ENCODE measurements around the gene BRWD1. TPM values are rescaled to one million over a fixed set of nuclear protein-coding genes. Genes with fewer than 3 reads are reported as not detected.

Gene BRWD1
- 10 to 100 TPM; 24.5 to 32.0 TPM for total RNA-seq
- long read RNA-seq, full-length matches to known transcripts = 32 of 49 reads
- long read RNA-seq, partial matches to known transcripts = 12 of 49 reads
- long read RNA-seq, other reads (novel, unspliced or antisense) = 5 of 49 reads

DNA sequence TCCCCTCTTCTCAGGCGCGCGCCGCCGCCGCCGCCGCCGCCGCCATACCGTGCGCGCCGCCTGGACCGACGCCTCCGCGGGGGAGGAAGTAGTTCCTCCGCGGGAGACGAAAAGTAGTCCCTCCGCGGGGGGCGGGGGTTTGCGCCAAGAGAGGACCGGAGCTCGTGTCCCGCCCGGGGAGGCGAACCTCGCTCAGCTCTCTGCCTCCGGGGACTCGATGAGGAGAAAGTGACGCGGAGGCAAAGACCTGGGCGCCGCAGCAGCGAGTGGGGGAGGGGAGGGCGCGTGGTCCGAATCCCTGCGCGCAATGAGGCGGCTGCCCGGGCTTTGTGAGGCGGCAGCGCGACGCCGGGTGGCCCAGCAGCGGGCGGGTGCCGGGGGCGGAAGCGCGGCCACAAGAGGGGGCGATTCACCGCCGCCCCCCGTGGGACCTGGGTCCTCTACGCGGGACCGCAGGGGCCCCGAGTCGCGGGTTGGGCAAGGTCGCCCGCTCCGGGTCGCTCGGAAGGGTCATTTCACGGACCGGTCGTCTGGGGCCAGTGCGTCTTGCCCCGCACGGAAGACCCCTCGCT, at the start of gene BRWD1:
Gene BRWD1, minus strand, starts transcription at position 62 of the 572 bp plus-strand sequence. CDS start 141 bp downstream, outside the sequence.
- intact Hi-C loops (cut with DNase I) = loop anchor here (2.0 to 10.0 kb wide), 4 partner anchors 34 to 131 kb away; partner anchors contain the start of genes HMGN1 (in 1 of the 2) and LCA5L (in 1 of the 2)
- DNase-seq (peak; percentile 89), ATAC-seq (peak; percentile 84)

DNA sequence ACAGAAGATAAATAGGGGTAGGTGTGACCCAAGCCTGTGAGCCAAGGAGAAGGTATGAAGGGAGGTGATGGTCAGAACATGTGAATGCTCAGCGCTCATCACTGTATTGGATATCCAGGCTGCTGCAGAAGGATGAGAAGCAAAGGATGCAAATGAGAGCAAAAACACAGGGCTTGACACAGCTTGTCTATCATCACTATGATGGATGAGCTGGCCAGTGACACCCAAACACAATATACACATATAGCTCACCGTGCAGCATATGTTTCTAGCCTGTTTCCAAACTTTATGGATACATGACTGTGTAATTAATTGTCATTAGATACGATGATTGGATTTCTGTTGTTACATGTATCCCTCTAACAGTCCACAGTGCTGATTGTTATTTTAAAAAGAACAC, 49.3 kb upstream of the BRWD1 start:
- intact Hi-C loops (cut with DNase I) = no loop called here
- ATAC-seq (no peak), DNase-seq (no peak)

DNA sequence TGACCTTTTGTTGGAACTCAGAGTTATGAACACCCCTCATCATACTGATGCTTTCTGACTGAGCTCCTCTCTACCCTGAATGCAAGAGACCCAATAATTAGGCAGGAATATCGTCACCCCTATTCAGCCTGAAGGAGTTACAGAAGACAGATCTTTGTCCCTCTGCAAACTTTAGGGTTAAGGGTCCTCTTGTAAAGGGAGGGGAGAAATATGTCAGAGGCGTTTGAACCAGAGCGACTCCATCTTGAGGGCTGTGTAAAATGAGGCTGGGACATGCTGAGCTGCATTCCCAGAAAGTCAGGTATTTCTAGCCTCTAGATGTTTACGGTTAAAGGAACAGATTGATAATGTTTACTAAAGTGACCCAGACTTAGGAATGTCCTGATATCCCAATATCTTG, 46.0 kb upstream of the BRWD1 start:
- no peak for ATAC-seq
- no peak for DNase-seq
- intact Hi-C loops (cut with DNase I) = no loop called here

- intact Hi-C loops (cut with DNase I) = no loop called here
- DNase-seq (no peak), ATAC-seq (no peak)
Observed at GRCh38 chr21:39353295-39353694, 39.9 kb upstream of the BRWD1 start.

- ATAC-seq = no peak
- intact Hi-C loops (cut with DNase I) = no loop called here
Observed at GRCh38 chr21:39350094-39351005, 36.9 kb upstream of the BRWD1 start.

DNA sequence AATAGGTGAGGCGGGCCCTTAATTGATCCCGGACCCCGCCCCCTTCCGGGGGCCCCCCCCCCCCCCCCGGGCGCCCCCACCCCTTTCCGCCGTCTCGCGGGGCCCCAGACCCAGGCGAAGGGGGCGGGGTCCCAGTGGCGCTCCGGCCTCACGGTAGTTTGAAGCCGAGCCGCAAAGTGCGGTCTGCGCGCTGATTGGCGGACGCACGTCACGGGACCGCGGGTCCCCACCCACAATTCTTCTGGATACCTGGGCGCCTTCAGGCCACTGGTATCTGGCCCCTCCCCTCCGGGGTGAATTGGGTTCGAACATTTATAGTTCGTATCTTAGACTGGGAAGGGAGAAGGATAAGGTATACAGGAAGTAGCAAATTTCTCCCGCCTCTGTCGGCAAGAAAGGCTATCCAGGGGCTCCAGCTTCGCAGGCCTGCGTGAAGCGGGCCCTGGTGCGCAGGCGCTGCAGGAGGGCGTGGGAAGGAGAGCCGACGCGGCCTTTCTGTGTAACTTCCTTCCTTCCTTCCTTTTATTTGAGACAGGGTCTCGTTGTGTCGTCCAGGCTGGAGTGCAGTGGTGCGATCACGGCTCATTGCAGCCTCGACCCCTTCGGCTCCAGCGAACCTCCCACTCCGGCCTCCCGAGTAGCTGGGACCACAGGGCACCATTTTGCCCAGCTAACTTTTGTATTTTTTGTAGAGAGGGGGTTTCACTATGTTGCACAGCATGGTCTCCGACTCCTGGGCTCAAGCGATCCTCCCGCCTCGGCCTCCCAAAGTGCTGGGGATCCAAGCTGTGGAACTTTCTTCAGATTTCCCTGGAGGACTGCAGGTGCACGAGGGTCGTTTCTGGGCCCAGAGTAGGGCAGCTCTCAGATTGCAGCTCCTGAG, 36.0 kb upstream of the BRWD1 start:
- ATAC-seq (peak; percentile 96 to 97), DNase-seq (peak; percentile 97)
- intact Hi-C loops (cut with DNase I) = loop anchor here in 1 of 2 donors (5.0 kb wide), 2 partner anchors 37 to 38 kb away; partner anchors contain the start of gene BRWD1

More at GRCh38 chr21:39350094-39351005, 36.9 kb upstream of the BRWD1 start:
- no peak for DNase-seq

- intact Hi-C loops (cut with DNase I) = loop anchor here in 1 of 2 donors (5.0 kb wide), 2 partner anchors 36 to 39 kb away; partner anchors contain the start of gene BRWD1
- peak; percentile 79 to 82 for ATAC-seq
- peak; percentile 89 for DNase-seq
Observed at GRCh38 chr21:39348355-39349210, 35.2 kb upstream of the BRWD1 start, which contains the start of gene HMGN1. TSS of gene HMGN1 (minus strand) at chr21:39349088. CDS start at chr21:39348917, 171 bp downstream.

- intact Hi-C loops (cut with DNase I) = loop anchor here in 1 of 2 donors (5.0 kb wide), 2 partner anchors 36 to 39 kb away; partner anchors contain the start of gene BRWD1
- DNase-seq = no peak
- ATAC-seq = peak in 1 of 2 donors; percentile 3
Observed at GRCh38 chr21:39348040-39348354, 34.6 kb upstream of the BRWD1 start.

GRCh38 chr21:39347537-39347936, 34.1 kb upstream of the BRWD1 start:
- no peak for ATAC-seq
- intact Hi-C loops (cut with DNase I) = loop anchor here in 1 of 2 donors (5.0 kb wide), 2 partner anchors 35 to 40 kb away; partner anchors contain the start of gene BRWD1
- DNase-seq = no peak

DNA sequence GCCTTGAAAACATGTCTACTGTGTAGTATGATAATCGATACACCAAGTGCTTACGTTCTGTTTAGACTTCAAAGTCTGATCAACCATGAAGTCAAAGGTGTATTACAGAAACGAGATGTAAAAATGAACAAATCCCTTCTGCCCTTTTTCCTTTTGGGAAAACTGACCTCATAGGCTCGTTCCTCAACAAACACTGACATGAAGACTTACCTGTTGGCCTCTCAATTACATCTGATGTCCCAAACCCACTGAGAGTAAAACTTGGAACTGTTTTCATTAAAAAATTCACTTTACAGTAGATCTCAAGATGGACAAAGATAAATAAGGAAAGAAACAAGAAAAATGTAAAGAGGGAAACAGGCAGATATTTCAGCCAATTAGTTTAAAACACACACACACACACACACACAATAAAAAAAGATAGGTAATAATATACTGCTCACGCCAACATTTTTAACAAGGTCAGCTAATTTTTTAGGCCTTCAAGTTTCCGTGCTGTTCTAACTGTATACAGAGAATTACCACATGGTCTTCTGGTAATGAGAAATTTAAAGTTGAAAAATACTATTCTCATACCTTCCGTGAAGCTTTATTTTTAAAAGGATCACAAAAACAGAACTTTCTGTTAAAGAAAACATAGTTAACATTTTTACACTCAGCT, 33.4 kb upstream of the BRWD1 start:
- no peak for ATAC-seq
- intact Hi-C loops (cut with DNase I) = loop anchor here in 1 of 2 donors (5.0 kb wide), 2 partner anchors 34 to 40 kb away; partner anchors contain the start of gene BRWD1
- DNase-seq = no peak

DNA sequence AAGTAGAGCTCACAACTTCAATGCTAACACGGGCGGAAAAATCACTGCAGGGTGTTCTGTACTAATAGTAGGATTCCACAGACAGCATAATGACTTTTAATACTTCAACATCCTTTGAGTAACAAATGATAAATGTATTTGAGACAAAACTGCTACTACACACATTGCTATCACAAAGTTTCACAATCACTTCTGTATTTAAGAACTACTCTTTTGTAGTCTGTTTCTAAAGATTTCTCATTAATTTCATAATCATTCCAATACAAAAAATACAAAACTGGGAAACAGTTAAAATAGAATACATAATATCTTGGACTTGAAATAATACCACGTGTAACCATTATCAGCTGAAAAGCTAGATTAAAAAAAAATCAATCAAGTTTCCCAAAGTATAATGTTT, 32.8 kb upstream of the BRWD1 start:
- intact Hi-C loops (cut with DNase I) = loop anchor here in 1 of 2 donors (5.0 kb wide), 2 partner anchors 34 to 41 kb away; partner anchors contain the start of gene BRWD1
- ATAC-seq = no peak

DNA sequence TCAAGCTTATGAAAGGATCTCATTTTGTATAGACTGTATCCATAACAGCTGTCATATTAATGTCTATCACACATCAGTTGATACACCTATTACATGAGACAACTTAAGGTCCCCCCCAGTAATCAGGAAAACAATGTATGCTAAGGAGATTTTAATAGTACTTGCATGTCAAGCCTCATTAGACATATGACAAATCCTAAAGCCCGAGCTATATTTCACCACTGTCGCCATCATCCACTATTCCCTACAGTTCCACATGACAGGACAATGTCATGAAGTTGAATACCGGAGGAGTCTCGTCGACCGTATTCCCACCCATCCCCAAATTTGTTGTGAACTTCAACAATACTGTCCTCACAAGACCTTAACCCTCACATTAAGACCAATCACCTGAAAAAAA, 32.0 kb upstream of the BRWD1 start:
- no peak for DNase-seq
- intact Hi-C loops (cut with DNase I) = loop anchor here in 1 of 2 donors (5.0 kb wide), 2 partner anchors 33 to 42 kb away; partner anchors contain the start of gene BRWD1
- ATAC-seq = no peak

More for the DNA sequence above, 32.8 kb upstream of the BRWD1 start:
- no peak for DNase-seq

- no peak for DNase-seq
- intact Hi-C loops (cut with DNase I) = loop anchor here in 1 of 2 donors (5.0 kb wide), 2 partner anchors 33 to 42 kb away; partner anchors contain the start of gene BRWD1
- ATAC-seq = no peak
Observed at GRCh38 chr21:39344848-39345247, 31.4 kb upstream of the BRWD1 start.

DNA sequence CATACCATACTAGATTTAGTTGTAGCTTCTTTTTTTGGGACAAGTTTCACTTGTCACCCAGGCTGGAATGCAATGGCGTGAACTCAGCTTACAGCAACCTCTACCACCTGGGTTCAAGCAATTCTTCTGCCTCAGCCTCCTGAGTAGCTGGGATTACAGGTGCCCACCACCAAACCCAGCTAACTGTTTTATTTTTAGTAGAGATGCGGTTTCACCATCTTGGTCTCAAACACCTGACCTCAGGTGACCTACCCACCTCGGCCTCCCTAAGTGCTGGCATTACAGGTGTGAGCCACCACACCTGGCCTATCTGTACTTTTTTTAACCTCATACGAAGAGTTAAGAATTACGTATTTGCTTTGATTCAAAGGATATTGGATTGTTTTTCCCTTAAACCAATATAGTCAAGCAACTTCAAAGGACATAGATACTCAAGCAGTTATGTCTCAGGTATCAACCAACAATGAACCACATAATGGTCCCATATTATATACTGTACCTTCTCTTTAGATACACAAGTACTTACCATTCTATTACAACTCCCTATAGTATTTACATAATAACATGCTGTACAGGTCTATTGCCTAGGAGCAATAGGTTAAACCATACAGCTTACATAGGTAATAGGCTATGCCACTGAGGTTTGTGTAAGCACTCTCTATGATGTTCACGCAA, 28.0 kb upstream of the BRWD1 start:
- DNase-seq (no peak), ATAC-seq (no peak)
- intact Hi-C loops (cut with DNase I) = no loop called here

DNA sequence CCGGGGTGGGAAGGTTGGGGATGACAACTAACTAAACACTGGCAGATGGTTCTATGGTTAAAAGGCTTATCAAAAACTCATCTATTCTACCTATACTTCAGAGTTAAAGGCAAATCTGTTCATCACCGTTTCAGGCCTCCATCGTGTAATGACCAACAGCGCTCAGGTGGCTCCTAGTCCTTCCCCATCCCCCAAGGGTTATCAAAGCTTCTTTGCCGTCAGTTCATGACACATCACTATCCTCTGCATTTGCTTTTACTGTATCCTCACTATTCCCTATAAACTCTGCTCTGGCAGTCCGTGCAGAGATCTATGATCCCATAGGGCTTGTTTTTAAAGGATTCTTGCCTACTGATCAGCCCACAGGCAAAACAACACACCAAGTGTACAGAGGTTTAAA, 27.3 kb upstream of the BRWD1 start:
- ATAC-seq (no peak), DNase-seq (no peak)
- intact Hi-C loops (cut with DNase I) = no loop called here

GRCh38 chr21:39339231-39339630, 25.8 kb upstream of the BRWD1 start:
- intact Hi-C loops (cut with DNase I) = no loop called here
- ATAC-seq = no peak

More at GRCh38 chr21:39339231-39339630, 25.8 kb upstream of the BRWD1 start:
- DNase-seq = no peak
